CD14-positive monocyte (primary cell): ENCODE data around the gene TP73. TPM values are rescaled to one million over a fixed set of nuclear protein-coding genes. Genes with fewer than 3 reads are reported as not detected.

Experiments
- DNase-seq, 3 donors: peaks; one replicate each; pipeline ENCODE4 v3.0.0-alpha.2; 2011 to 2022
- H2AFZ ChIP-seq: 2 replicates; pipeline ENCODE4 v1.6.0; 2012; ENCODE audit warnings: mild to moderate bottlenecking, low read depth, low read length, inconsistent platforms; ENCODE audit not compliant: insufficient read depth, poor library complexity, severe bottlenecking
- H3K27ac ChIP-seq, 2 donors: 1 replicate in 1 of 2; 2 replicates in 1 of 2; pipeline ENCODE4 v1.5.1; 2012 to 2013; ENCODE audit warnings: low read length in 2 of 2, control low read depth in 1 of 2, inconsistent platforms in 1 of 2, low read depth in 1 of 2, mild to moderate bottlenecking in 1 of 2
- H3K27me3 ChIP-seq, 2 donors: one replicate each; pipeline versions ENCODE4 v1.6.0 to v1.6.1; 2011 to 2013; ENCODE audit warnings: low read length in 2 of 2; ENCODE audit not compliant: control insufficient read depth in 2 of 2, insufficient read depth in 2 of 2
- H3K36me3 ChIP-seq, 2 donors: replicated peaks in 1 of 2; 1 replicate in 1 of 2; 2 replicates in 1 of 2; pipeline versions ENCODE4 v1.5.1 to v1.6.1; 2012 to 2013; ENCODE audit warnings: low read length in 2 of 2, control low read depth in 1 of 2, inconsistent platforms in 1 of 2, mild to moderate bottlenecking in 1 of 2; ENCODE audit not compliant: insufficient read depth in 2 of 2, control insufficient read depth in 1 of 2
- H3K4me1 ChIP-seq, 2 donors: 1 replicate in 1 of 2; 2 replicates in 1 of 2; pipeline versions ENCODE4 v1.5.1 to v1.6.1; 2012 to 2013; ENCODE audit warnings: low read length in 2 of 2, control low read depth in 1 of 2, inconsistent platforms in 1 of 2, mild to moderate bottlenecking in 1 of 2, moderate library complexity in 1 of 2; ENCODE audit not compliant: insufficient read depth in 2 of 2, control insufficient read depth in 1 of 2
- H3K4me2 ChIP-seq: replicated peaks from 2 replicates; pipeline ENCODE3; 2012; ENCODE audit warnings: low read length, moderate library complexity, mild to moderate bottlenecking; ENCODE audit not compliant: poor library complexity, severe bottlenecking; ENCODE audit errors: extremely low read depth
- H3K4me3 ChIP-seq, 3 experiments: fragments of 200-600 bp in 1 of 3; sonication (generic) in 1 of 3; replicated peaks in 1 of 3; 1 replicate in 2 of 3; 2 replicates in 1 of 3; pipeline ENCODE4 v1.5.1; 2011 to 2013; ENCODE audit warnings: low read length in 3 of 3, mild to moderate bottlenecking in 3 of 3, control low read depth in 2 of 3, low read depth in 2 of 3, inconsistent platforms in 1 of 3, moderate library complexity in 1 of 3
- H3K79me2 ChIP-seq: 2 replicates; pipeline ENCODE4 v1.6.0; 2012; ENCODE audit warnings: mild to moderate bottlenecking, control low read depth, inconsistent platforms, low read length, moderate library complexity; ENCODE audit not compliant: insufficient read depth
- H3K9ac ChIP-seq: 2 replicates; pipeline ENCODE4 v1.6.0; 2017; ENCODE audit warnings: low read length, mild to moderate bottlenecking; ENCODE audit not compliant: insufficient read depth, poor library complexity, severe bottlenecking
- H3K9me3 ChIP-seq, 2 donors: replicated peaks in 1 of 2; 1 replicate in 1 of 2; 2 replicates in 1 of 2; pipeline versions ENCODE4 v1.5.1 to v1.6.1; 2012 to 2013; ENCODE audit warnings: low read length in 2 of 2, control low read depth in 1 of 2; ENCODE audit not compliant: control insufficient read depth in 1 of 2, insufficient read depth in 1 of 2
- H4K20me1 ChIP-seq: 2 replicates; pipeline ENCODE4 v1.6.0; 2012; ENCODE audit warnings: mild to moderate bottlenecking, low read length, control low read depth, moderate library complexity; ENCODE audit not compliant: insufficient read depth
- H3K27ac Mint-ChIP-seq, 7 donors: one replicate each; pipeline ENCODE4 v1.8.0; 2020; ENCODE audit warnings: mild to moderate bottlenecking in 7 of 7, mixed read lengths in 7 of 7, moderate library complexity in 6 of 7, inconsistent platforms in 2 of 7
- H3K27me3 Mint-ChIP-seq, 3 donors: one replicate each; pipeline ENCODE4 v1.8.0; 2021 to 2022; ENCODE audit warnings: low read depth in 3 of 3, mild to moderate bottlenecking in 3 of 3, mixed read lengths in 3 of 3, moderate library complexity in 3 of 3, inconsistent platforms in 1 of 3
- H3K36me3 Mint-ChIP-seq, 2 donors: one replicate each; pipeline ENCODE4 v1.8.0; 2020; ENCODE audit warnings: mixed read lengths in 2 of 2, inconsistent platforms in 1 of 2, mild to moderate bottlenecking in 1 of 2
- H3K4me1 Mint-ChIP-seq: one replicate; pipeline ENCODE4 v1.8.0; 2020; ENCODE audit warnings: mild to moderate bottlenecking, mixed read lengths
- H3K4me3 Mint-ChIP-seq, 2 donors: one replicate each; pipeline ENCODE4 v1.8.0; 2020; ENCODE audit warnings: mild to moderate bottlenecking in 2 of 2, mixed read lengths in 2 of 2, moderate library complexity in 1 of 2
- H3K9me3 Mint-ChIP-seq, 7 donors: one replicate each; pipeline ENCODE4 v1.8.0; 2020 to 2022; ENCODE audit warnings: mixed read lengths in 7 of 7, mild to moderate bottlenecking in 6 of 7, moderate library complexity in 6 of 7, inconsistent platforms in 2 of 7
- WGBS: methylation state at CpG from one replicate; pipeline ENCODE4 v1.1.5; 2013; ENCODE audit warnings: missing lambda C conversion rate; ENCODE audit not compliant: insufficient coverage; 5-methylcytosine and 5-hydroxymethylcytosine counted together
- intact Hi-C, 2 donors: fragments of 100-400 bp; cut with micrococcal nuclease; formaldehyde crosslinking; loops; one replicate each; pipeline versions ENCODE4 v1.15.0 to v1.15.1; 2023
- polyA plus RNA-seq, 3 donors: library from polyadenylated mRNA; depleted of rRNA in 1 of 3; unstranded in 2 of 3; stranded (reverse) in 1 of 3; fragments of 300-500 nt in 2 of 3; fragments of >200 nt in 1 of 3; fragmentation: Illumina TruSeq in 2 of 3; gene quantifications; 1 replicate in 2 of 3; 2 replicates in 1 of 3; pipeline ENCODE4 v1.2.3, GENCODE V29; 2012 to 2021
- TF ChIP-seq, protein P1 (sequence below): fragments of 200-600 bp; IDR thresholded peaks from one replicate; pipeline ENCODE4 v1.8.0; 2022; ENCODE audit warnings: antibody characterized with exemption, mild to moderate bottlenecking

The TP73 gene
- polyA plus RNA-seq, 3 donors, result 0.21 to 0.42 TPM; not detected in 1

DNA sequence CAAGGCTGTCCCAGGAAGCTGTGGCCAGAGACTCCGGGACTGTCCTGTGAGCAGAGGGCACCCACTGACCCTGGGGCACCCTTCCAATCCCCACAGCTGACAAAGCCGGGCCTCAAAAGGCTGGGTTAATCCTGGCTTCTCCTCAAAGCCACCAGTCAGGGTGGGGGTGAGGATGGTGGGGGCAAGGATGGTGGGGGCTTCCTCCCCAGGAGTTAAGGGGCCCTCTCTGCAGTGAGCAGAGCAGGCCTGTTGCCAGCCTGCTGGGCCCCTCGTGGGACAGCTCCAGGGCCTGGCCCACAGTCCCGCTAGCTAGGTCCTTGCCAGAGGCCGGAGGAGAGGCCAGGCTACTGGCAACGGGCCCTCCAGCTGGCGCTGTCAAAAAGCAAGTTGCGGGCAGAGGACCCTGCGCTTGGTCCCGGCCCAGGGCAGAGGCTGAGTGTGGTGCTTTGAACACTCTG lies 62.0 kb downstream of the TP73 start:
- DNase-seq, result no peak
- Histone ChIP-seq H3K79me2 (no peaks in the 10 kb centered on the region), H3K4me1 (peaks cover 0 to 3% of the 10 kb centered on the region in 2 donors), H3K27ac (no peak overlapping the region), H3K9ac (no peak overlapping the region), H3K4me3 (no peak overlapping the region), H4K20me1 (no peaks in the 10 kb centered on the region), H3K9me3 (no peaks in the 10 kb centered on the region), H3K4me2 (no peak overlapping the region), H3K27me3 (peaks cover 0 to 7% of the 10 kb centered on the region in 2 donors), H2AFZ (no peak overlapping the region), H3K36me3 (no peaks in the 10 kb centered on the region)
- no peaks in the 10 kb centered on the region for H3K4me1 Mint-ChIP-seq
- peaks cover 6 to 26% (median 9%) of the 10 kb centered on the region in 3 donors for H3K27me3 Mint-ChIP-seq
- peaks cover 0 to 1% (median 0%) of the 10 kb centered on the region in 7 donors for H3K9me3 Mint-ChIP-seq
- no peak overlapping the region for H3K4me3 Mint-ChIP-seq
- no peaks in the 10 kb centered on the region for H3K36me3 Mint-ChIP-seq
- H3K27ac Mint-ChIP-seq, result no peak overlapping the region
- intact Hi-C loops, result no loop called here
- 88% methylated on average over 8 of the region's 10 CpGs for WGBS
- TF ChIP-seq, protein P1, sequence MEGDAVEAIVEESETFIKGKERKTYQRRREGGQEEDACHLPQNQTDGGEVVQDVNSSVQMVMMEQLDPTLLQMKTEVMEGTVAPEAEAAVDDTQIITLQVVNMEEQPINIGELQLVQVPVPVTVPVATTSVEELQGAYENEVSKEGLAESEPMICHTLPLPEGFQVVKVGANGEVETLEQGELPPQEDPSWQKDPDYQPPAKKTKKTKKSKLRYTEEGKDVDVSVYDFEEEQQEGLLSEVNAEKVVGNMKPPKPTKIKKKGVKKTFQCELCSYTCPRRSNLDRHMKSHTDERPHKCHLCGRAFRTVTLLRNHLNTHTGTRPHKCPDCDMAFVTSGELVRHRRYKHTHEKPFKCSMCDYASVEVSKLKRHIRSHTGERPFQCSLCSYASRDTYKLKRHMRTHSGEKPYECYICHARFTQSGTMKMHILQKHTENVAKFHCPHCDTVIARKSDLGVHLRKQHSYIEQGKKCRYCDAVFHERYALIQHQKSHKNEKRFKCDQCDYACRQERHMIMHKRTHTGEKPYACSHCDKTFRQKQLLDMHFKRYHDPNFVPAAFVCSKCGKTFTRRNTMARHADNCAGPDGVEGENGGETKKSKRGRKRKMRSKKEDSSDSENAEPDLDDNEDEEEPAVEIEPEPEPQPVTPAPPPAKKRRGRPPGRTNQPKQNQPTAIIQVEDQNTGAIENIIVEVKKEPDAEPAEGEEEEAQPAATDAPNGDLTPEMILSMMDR, result no peak

DNA sequence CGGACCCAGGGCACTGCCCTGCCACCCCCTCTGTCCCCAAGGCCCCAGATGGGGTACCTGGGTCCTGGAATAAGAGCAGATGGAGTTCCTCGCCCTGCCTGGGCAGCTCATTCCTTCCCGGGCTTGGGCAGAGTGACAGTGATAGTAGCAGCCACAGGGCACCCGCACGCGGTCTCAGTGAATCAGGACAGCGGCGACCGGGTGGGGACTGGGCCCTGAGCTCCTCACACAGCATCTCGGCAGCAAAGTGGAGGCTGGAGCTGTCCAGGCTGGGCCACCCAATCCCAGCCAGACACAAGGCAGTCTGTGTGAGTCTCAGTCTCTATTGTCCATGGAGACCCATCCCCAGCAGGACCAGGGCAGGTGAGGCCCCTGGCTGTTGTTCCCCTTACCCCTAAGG lies 62.5 kb downstream of the TP73 start:
- intact Hi-C loops, result no loop called here
- peaks cover 0 to 1% (median 0%) of the 10 kb centered on the region in 7 donors for H3K9me3 Mint-ChIP-seq
- no peaks in the 10 kb centered on the region for H3K4me1 Mint-ChIP-seq
- Histone ChIP-seq H2AFZ (no peak overlapping the region), H3K4me1 (peaks cover under 1 to 3% of the 10 kb centered on the region in 2 donors), H3K27ac (no peak overlapping the region), H3K36me3 (no peaks in the 10 kb centered on the region), H3K9ac (no peak overlapping the region), H4K20me1 (no peaks in the 10 kb centered on the region), H3K4me2 (no peak overlapping the region), H3K9me3 (no peaks in the 10 kb centered on the region), H3K79me2 (no peaks in the 10 kb centered on the region), H3K27me3 (peaks cover 0 to 3% of the 10 kb centered on the region in 2 donors), H3K4me3 (no peak overlapping the region)
- 96% methylated on average over 10 of the region's 10 CpGs for WGBS
- no peak for DNase-seq
- H3K27me3 Mint-ChIP-seq, result peaks cover 3 to 23% (median 8%) of the 10 kb centered on the region in 3 donors
- no peak overlapping the region for H3K4me3 Mint-ChIP-seq
- TF ChIP-seq, protein P1, result no peak
- no peak overlapping the region for H3K27ac Mint-ChIP-seq
- H3K36me3 Mint-ChIP-seq, result no peaks in the 10 kb centered on the region
